Breast epithelium (tissue), 4 donors: ENCODE data around the gene DUSP28. TPM values are rescaled to one million over a fixed set of nuclear protein-coding genes. Genes with fewer than 3 reads are reported as not detected.

Experiments
- DNase-seq, 2 donors: peaks; one replicate each; pipeline ENCODE4 v3.0.0-alpha.2; 2019; ENCODE audit warnings: low spot score in 2 of 2
- H3K27ac ChIP-seq, 2 donors: fragments of 200-600 bp; sonication (generic) in 1 of 2; one replicate each; pipeline ENCODE4 v1.5.1; 2016 to 2019; ENCODE audit warnings: mild to moderate bottlenecking in 1 of 2
- H3K27me3 ChIP-seq, 2 donors: fragments of 200-600 bp; sonication (generic) in 1 of 2; one replicate each; pipeline versions ENCODE4 v1.5.1 to v1.6.0; 2017 to 2019; ENCODE audit warnings: control low read depth in 1 of 2, mild to moderate bottlenecking in 1 of 2
- H3K36me3 ChIP-seq: fragments of 200-600 bp; one replicate; pipeline ENCODE4 v1.5.1; 2019
- H3K4me1 ChIP-seq, 2 donors: fragments of 200-600 bp; sonication (generic); one replicate each; pipeline ENCODE4 v1.5.1; 2016 to 2019; ENCODE audit warnings: control low read depth in 1 of 2
- H3K4me3 ChIP-seq, 3 donors: fragments of 200-600 bp; sonication (generic); 1 replicate in 2 of 3; 2 replicates in 1 of 3; pipeline ENCODE4 v1.5.1; 2016 to 2019; ENCODE audit warnings: mild to moderate bottlenecking in 3 of 3, moderate library complexity in 2 of 3
- H3K9me3 ChIP-seq, 2 donors: fragments of 200-600 bp; sonication (generic) in 1 of 2; one replicate each; pipeline ENCODE4 v1.5.1; 2016 to 2019; ENCODE audit warnings: control low read depth in 1 of 2
- POLR2A ChIP-seq: fragments of 450-650 bp; IDR thresholded peaks from one replicate; pipeline ENCODE4 v1.6.1; 2016; ENCODE audit warnings: antibody characterized with exemption, mild to moderate bottlenecking, moderate library complexity
- POLR2AphosphoS5 ChIP-seq, 3 donors: sonication (generic); formaldehyde crosslinking; IDR thresholded peaks; one replicate each; pipeline ENCODE4 v1.6.1; 2017; ENCODE audit warnings: antibody characterized with exemption in 3 of 3
- intact Hi-C: fragments of 100-400 bp; cut with DNase I; formaldehyde crosslinking; loops from one replicate; pipeline ENCODE4 v1.15.1; 2023; ENCODE audit warnings: low total_unique reads
- total RNA-seq, 3 donors: library from RNA; depleted of rRNA; stranded (reverse); fragments of >200 nt; gene quantifications; one replicate each; pipeline ENCODE4 v1.1.0, GENCODE V29; 2016
- TF ChIP-seq, protein P1 (sequence below), 3 donors: fragments of 450-650 bp; IDR thresholded peaks; one replicate each; pipeline ENCODE4 v1.5.1; 2016 to 2017; ENCODE audit warnings: antibody characterized with exemption in 3 of 3, mild to moderate bottlenecking in 3 of 3, moderate library complexity in 3 of 3

Gene DUSP28
- total RNA-seq, 3 donors from 2014 or later = 5.9 to 8.8 (median 6.9) TPM

GRCh38 chr2:240569523-240569997 is 9.4 kb downstream of the DUSP28 start:
- no peaks in the 10 kb centered on the region for H3K27me3 ChIP-seq
- no peaks in the 10 kb centered on the region for H3K36me3 ChIP-seq
- TF ChIP-seq POLR2A (no peak), POLR2AphosphoS5 (IDR thresholded peaks at IDR 0.05) (no peak)
- TF ChIP-seq, protein P1, sequence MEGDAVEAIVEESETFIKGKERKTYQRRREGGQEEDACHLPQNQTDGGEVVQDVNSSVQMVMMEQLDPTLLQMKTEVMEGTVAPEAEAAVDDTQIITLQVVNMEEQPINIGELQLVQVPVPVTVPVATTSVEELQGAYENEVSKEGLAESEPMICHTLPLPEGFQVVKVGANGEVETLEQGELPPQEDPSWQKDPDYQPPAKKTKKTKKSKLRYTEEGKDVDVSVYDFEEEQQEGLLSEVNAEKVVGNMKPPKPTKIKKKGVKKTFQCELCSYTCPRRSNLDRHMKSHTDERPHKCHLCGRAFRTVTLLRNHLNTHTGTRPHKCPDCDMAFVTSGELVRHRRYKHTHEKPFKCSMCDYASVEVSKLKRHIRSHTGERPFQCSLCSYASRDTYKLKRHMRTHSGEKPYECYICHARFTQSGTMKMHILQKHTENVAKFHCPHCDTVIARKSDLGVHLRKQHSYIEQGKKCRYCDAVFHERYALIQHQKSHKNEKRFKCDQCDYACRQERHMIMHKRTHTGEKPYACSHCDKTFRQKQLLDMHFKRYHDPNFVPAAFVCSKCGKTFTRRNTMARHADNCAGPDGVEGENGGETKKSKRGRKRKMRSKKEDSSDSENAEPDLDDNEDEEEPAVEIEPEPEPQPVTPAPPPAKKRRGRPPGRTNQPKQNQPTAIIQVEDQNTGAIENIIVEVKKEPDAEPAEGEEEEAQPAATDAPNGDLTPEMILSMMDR (IDR thresholded peaks at IDR 0.05) = no peak
- no peaks in the 10 kb centered on the region for H3K9me3 ChIP-seq
- H3K27ac ChIP-seq = peak overlapping the region in 1 of 2 donors; percentile 93
- H3K4me3 ChIP-seq = peak overlapping the region; percentile 67 to 83 (median 71)
- DNase-seq = no peak
- peaks cover 14 to 31% of the 10 kb centered on the region in 2 donors for H3K4me1 ChIP-seq
- intact Hi-C loops = no loop called here

DNA sequence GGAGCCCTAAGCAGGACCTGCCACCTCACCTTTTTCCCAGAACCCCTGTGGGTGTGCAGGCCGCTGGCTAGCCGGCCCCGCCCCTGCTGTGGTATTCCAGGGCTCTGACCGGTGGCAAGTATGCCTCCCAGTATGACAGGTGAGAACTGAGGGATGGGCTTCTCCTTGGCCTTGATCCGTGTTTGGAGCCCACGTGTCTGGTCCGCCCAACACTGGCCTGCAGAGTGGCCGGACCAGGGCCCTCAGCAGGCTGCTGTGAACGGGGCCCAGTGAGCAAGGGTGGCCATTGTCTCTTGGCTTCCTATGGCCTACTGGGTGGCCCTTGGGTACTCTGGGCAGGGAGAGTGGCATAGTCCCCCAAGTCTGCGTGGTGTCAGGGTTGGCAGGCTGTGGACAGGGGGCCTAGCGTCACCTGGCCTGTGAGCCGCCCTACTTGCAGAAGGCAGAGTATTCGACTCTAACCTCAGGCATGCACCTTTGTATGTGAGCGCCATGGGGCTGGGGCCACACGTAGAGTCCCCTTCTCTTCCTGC is 9.9 kb downstream of the DUSP28 start:
- peaks cover 14 to 31% of the 10 kb centered on the region in 2 donors for H3K4me1 ChIP-seq
- intact Hi-C loops = loop anchor here (5.0 kb wide), 1 partner anchor 1973 kb away; no protein-coding TSS in a partner anchor
- H3K27ac ChIP-seq = no peak overlapping the region

GRCh38 chr2:240570531-240571313 is 10.6 kb downstream of the DUSP28 start:
- no peaks in the 10 kb centered on the region for H3K36me3 ChIP-seq
- H3K9me3 ChIP-seq = no peaks in the 10 kb centered on the region
- peaks cover 13 to 28% of the 10 kb centered on the region in 2 donors for H3K4me1 ChIP-seq
- no peak overlapping the region for H3K4me3 ChIP-seq
- H3K27me3 ChIP-seq = no peaks in the 10 kb centered on the region
- intact Hi-C loops = loop anchor here (5.0 kb wide), 1 partner anchor 1973 kb away; no protein-coding TSS in a partner anchor
- no peak for DNase-seq
- H3K27ac ChIP-seq = no peak overlapping the region
- TF ChIP-seq, protein P1 (IDR thresholded peaks at IDR 0.05) = no peak
- TF ChIP-seq POLR2AphosphoS5 (IDR thresholded peaks at IDR 0.05) (no peak), POLR2A (no peak)

More for the DNA sequence above, 9.9 kb downstream of the DUSP28 start:
- Histone ChIP-seq H3K4me3 (peak overlapping the region; percentile 67 to 83 (median 71)), H3K36me3 (no peaks in the 10 kb centered on the region), H3K27me3 (no peaks in the 10 kb centered on the region), H3K9me3 (no peaks in the 10 kb centered on the region)
- TF ChIP-seq POLR2AphosphoS5 (IDR thresholded peaks at IDR 0.05) (no peak), POLR2A (no peak)
- TF ChIP-seq, protein P1 (IDR thresholded peaks at IDR 0.05) = no peak
- no peak for DNase-seq

DNA sequence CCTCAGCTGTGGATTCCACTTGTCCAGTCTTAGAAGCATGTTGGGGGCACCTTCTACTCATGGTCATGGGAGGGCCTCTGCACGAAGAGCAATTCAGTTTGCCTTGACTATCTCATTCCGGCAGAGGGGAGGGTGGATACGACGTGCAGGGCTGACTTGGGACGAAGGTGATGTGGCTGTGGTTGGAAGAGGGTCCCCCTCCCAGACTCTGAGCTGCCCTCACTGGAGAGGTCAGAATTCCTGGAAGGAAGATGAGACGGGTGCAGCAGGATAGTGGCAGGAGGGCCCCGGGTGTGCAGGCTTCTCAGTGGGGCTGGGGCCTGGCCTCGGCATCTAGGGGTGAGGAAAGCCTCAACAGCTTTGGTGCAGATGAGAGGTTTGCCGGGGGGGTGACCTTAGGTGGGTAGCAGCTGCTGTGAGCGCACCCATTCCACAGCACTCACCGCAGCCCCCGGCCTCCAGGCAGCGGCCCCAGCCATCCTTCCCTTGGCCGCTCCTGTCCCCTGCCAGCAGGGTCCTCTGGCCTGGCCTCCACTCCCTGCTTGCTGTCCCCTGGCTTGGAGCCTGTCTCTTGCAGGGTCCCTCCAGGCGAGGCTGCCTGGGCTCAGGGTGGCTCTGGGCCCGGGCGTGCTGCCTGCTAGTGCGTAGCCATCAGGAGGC is 11.3 kb downstream of the DUSP28 start:
- DNase-seq = no peak
- TF ChIP-seq POLR2A = no peak
- no peak for TF ChIP-seq POLR2AphosphoS5 (IDR thresholded peaks at IDR 0.05)
- TF ChIP-seq, protein P1 (IDR thresholded peaks at IDR 0.05) = no peak
- Histone ChIP-seq H3K27ac (no peak overlapping the region), H3K4me3 (no peak overlapping the region), H3K9me3 (no peaks in the 10 kb centered on the region), H3K27me3 (no peaks in the 10 kb centered on the region), H3K36me3 (no peaks in the 10 kb centered on the region), H3K4me1 (peaks cover 7 to 23% of the 10 kb centered on the region in 2 donors)
- intact Hi-C loops = loop anchor here (5.0 kb wide), 1 partner anchor 1974 kb away; no protein-coding TSS in a partner anchor
